Lower leg skin (tissue), 4 donors: Measurements from ENCODE around the gene FTO. TPM values are rescaled to one million over a fixed set of nuclear protein-coding genes. Genes with fewer than 3 reads are reported as not detected.

Source experiments
- DNase-seq, 2 donors: peaks; one replicate each; pipeline ENCODE4 v3.0.0-alpha.2; 2019; ENCODE audit warnings: low spot score in 2 of 2
- H3K4me3 ChIP-seq: fragments of 200-600 bp; sonication (generic); 2 replicates; pipeline ENCODE4 v1.5.1; 2017; ENCODE audit warnings: mild to moderate bottlenecking, low read depth; ENCODE audit not compliant: poor library complexity, severe bottlenecking
- POLR2A ChIP-seq, 2 donors: fragments of 450-650 bp; IDR thresholded peaks; one replicate each; pipeline ENCODE4 v1.6.1; 2016 to 2017; ENCODE audit warnings: antibody characterized with exemption in 2 of 2, mild to moderate bottlenecking in 1 of 2, moderate library complexity in 1 of 2
- WGBS, 2 donors: methylation state at CpG; one replicate each; pipeline ENCODE4 v1.1.5; 2018; 5-methylcytosine and 5-hydroxymethylcytosine counted together
- intact Hi-C: fragments of 100-400 bp; cut with DNase I; formaldehyde crosslinking; loops from one replicate; pipeline ENCODE4 v1.15.0; 2023; ENCODE audit warnings: low total_unique reads
- total RNA-seq, 4 donors: library from RNA; depleted of rRNA; stranded (reverse); fragments of >200 nt; gene quantifications; one replicate each; pipeline ENCODE4 v1.1.0, GENCODE V29; 2016
- TF ChIP-seq, protein P1 (sequence below), 3 donors: fragments of 450-650 bp; IDR thresholded peaks; one replicate each; pipeline ENCODE4 v1.5.1; 2016; ENCODE audit warnings: antibody characterized with exemption in 3 of 3, mild to moderate bottlenecking in 3 of 3, moderate library complexity in 2 of 3

Gene FTO
- total RNA-seq, 4 donors from 2014 or later: 61.2 to 88.2 (median 64.1) TPM

DNA sequence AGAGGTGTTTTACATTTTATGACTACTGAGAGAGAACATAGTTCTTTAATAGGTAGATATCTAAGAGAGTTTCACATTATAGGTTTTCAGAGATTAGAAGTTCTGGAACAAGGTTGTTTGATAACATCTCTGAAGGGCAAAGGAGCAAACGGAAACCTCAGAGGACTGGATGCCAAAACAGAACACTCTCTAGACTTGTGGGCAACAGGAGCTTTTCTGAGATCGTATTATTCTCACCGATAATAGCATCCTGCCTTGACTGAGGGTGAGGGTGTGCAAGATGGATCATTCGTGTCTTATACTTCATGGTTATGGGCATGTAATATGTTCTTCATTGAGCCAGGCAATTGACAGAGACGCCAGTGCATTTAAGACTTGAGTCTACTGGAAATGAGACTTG, 347.9 kb downstream of the FTO start:
- intact Hi-C loops: no loop called here
- no peak for TF ChIP-seq POLR2A (IDR thresholded peaks at IDR 0.05)
- TF ChIP-seq, protein P1, sequence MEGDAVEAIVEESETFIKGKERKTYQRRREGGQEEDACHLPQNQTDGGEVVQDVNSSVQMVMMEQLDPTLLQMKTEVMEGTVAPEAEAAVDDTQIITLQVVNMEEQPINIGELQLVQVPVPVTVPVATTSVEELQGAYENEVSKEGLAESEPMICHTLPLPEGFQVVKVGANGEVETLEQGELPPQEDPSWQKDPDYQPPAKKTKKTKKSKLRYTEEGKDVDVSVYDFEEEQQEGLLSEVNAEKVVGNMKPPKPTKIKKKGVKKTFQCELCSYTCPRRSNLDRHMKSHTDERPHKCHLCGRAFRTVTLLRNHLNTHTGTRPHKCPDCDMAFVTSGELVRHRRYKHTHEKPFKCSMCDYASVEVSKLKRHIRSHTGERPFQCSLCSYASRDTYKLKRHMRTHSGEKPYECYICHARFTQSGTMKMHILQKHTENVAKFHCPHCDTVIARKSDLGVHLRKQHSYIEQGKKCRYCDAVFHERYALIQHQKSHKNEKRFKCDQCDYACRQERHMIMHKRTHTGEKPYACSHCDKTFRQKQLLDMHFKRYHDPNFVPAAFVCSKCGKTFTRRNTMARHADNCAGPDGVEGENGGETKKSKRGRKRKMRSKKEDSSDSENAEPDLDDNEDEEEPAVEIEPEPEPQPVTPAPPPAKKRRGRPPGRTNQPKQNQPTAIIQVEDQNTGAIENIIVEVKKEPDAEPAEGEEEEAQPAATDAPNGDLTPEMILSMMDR (IDR thresholded peaks at IDR 0.05): no peak
- no peak overlapping the region for H3K4me3 ChIP-seq
- no peak for DNase-seq
- WGBS, 2 donors: 83 to 86% methylated on average over 5 of the region's 5 CpGs

DNA sequence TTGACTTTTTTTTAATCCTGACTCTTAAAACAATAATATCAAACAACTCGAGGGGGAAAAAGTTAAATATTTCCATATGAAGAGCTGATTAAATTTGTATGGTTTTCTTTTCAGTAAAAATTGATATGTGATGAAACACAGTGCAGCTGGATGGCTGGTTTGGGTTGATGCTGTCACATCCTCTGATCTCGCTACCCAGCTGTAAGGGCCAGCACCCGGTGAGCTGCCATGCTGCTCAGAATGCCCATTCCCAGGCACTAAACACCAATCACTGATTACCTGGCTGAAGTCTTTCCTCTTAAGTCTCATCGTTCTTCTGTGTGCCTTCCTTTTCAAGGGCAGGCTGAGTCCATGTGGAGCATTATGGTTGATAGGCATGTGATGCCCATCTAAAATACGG, 348.3 kb downstream of the FTO start:
- no peak overlapping the region for H3K4me3 ChIP-seq
- intact Hi-C loops: no loop called here
- no peak for DNase-seq
- TF ChIP-seq POLR2A (IDR thresholded peaks at IDR 0.05): no peak
- TF ChIP-seq, protein P1 (IDR thresholded peaks at IDR 0.05): no peak
- 81 to 90% methylated on average over 5 of the region's 5 CpGs for WGBS, 2 donors

DNA sequence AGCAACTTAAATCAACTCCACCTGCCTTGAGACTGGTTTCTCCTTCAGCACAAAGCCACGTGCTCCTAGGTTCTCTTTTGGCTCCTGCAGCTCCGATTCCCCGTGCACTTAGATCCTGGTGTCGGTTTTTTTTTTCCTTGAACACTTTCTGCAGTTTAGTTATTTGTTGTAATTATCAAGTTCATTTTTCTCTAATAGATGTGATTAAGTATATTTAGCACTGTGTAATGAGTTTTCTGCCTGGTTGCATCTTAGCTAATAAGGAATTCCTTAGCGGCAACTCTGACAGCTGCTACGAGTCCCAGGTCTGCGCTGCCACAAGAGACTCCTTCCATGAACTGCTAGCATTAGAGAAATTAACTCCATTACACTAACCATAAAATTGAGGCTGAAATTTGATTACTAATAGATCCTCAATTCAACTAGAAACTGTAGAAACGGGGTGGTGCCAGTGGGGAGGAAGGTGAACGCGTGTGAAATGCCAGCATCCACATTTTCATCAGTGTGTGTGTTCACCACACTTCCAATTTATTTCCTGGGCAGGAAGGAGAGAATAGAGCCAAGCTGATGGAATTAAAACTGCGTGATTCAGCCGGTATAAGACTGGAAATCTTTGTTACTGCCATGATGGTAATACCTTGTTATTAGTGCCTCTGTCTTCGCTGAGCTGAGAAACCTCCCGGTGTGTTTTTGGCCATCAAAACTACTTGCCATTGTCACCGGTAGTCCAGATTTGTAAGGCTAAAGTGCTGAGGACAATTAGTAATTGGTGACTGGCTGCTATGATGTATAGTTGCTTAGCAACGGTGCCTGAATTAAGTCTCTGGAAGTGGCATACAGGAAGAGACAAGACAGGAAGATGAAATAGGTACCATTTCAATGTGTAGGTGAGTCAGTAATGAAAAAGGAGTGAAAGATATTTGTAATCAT, 350.2 kb downstream of the FTO start:
- WGBS, 2 donors: 96% methylated on average over 16 of the region's 16 CpGs
- intact Hi-C loops: no loop called here
- TF ChIP-seq, protein P1 (IDR thresholded peaks at IDR 0.05): no peak
- no peak for TF ChIP-seq POLR2A (IDR thresholded peaks at IDR 0.05)
- no peak for DNase-seq
- H3K4me3 ChIP-seq: no peak overlapping the region

DNA sequence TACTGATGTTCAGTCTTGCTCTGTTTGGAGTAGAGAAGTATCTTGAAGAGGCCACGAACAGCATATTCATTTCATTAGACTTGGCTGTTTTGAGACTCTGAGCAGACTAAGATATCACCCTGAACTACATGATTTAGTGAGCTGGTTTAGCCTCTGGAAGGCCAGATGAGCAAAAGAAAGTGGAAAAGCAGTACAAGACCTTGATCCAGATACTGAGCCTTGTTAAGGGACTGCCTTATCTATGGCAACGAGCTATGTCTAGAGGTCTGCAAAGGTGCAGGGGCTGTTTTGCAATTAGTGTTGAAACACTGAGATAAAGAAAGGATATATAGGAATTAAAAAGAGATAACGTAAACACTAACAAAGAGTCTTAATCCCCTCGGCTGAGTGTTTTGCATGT, 351.2 kb downstream of the FTO start:
- DNase-seq: no peak
- intact Hi-C loops: no loop called here
- 88 to 90% methylated on average over 4 of the region's 4 CpGs for WGBS, 2 donors
- TF ChIP-seq POLR2A (IDR thresholded peaks at IDR 0.05): no peak
- TF ChIP-seq, protein P1 (IDR thresholded peaks at IDR 0.05): no peak
- H3K4me3 ChIP-seq: no peak overlapping the region

DNA sequence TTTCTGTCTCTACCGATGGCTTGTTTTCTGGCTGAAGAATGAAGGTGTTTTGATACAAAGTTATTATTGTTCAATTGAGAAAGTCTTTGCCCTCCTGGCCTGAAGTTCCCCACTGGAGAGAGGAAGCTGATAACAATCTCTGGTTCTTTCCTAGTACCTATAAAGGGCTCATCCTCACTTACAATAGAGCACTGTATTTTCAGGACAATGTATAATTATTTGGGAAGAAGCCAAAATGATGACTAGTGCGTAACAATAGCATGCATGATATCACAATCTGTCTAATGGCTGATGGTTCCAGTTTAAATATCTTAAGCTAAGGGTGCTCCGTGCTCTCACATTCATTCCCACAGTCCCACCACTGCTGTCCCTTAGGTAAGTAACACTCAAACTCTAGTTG, 351.9 kb downstream of the FTO start:
- WGBS, 2 donors: 67 to 68% methylated on average over 3 of the region's 3 CpGs
- intact Hi-C loops: no loop called here
- TF ChIP-seq, protein P1 (IDR thresholded peaks at IDR 0.05): no peak
- TF ChIP-seq POLR2A (IDR thresholded peaks at IDR 0.05): no peak

More for the DNA sequence above, 351.9 kb downstream of the FTO start:
- H3K4me3 ChIP-seq: no peak overlapping the region
- no peak for DNase-seq
